B cell (primary cell): Measurements from ENCODE around the gene COL17A1. TPM values are rescaled to one million over a fixed set of nuclear protein-coding genes. Genes with fewer than 3 reads are reported as not detected.

Source experiments
- ATAC-seq: fragments of 200-7000 bp; cut with Tn5 transposase; one replicate; pipeline ENCODE4 v1.10.0; 2021; ENCODE audit warnings: low read depth, mild to moderate bottlenecking, moderate number of reproducible peaks, moderate library complexity
- CTCF ChIA-PET: fragments of 350-600 bp; sonication (Branson Sonifier 250); formaldehyde crosslinking; loops from one replicate; lab custom pipeline; 2021; ENCODE audit warnings: antibody characterized with exemption, inconsistent platforms; lab: Charles Lee
- POLR2A ChIA-PET: fragments of 350-600 bp; sonication (Branson Sonifier 250); formaldehyde crosslinking; loops from one replicate; lab custom pipeline; 2021; ENCODE audit warnings: antibody characterized with exemption; lab: Charles Lee
- DNase-seq: peaks from one replicate; pipeline ENCODE4 v3.0.0; 2013
- H2AFZ ChIP-seq: 2 replicates; pipeline ENCODE4 v1.6.1; 2012; ENCODE audit warnings: mild to moderate bottlenecking, low read depth, low read length; ENCODE audit not compliant: insufficient read depth, poor library complexity, severe bottlenecking
- H3K27ac ChIP-seq, 2 donors: 1 replicate in 1 of 2; 2 replicates in 1 of 2; pipeline ENCODE4 v1.5.1; 2012 to 2013; ENCODE audit warnings: low read length in 2 of 2, mild to moderate bottlenecking in 2 of 2, moderate library complexity in 1 of 2
- H3K27me3 ChIP-seq, 4 experiments: fragments of 200-600 bp in 1 of 4; sonication (generic) in 1 of 4; replicated peaks in 1 of 4; 1 replicate in 2 of 4; 2 replicates in 2 of 4; pipeline versions ENCODE4 v1.6.1 to v1.7.0; 2013 to 2016; ENCODE audit warnings: low read length in 3 of 4, mild to moderate bottlenecking in 2 of 4, mixed read lengths in 1 of 4, moderate library complexity in 1 of 4; ENCODE audit not compliant: insufficient read depth in 4 of 4, control insufficient read depth in 3 of 4; ENCODE audit errors: control extremely low read depth in 1 of 4
- H3K36me3 ChIP-seq, 2 experiments: replicated peaks in 1 of 2; 1 replicate in 1 of 2; 2 replicates in 1 of 2; pipeline versions ENCODE4 v1.6.1 to v1.7.1; 2013; ENCODE audit warnings: low read length in 1 of 2; ENCODE audit not compliant: insufficient read depth in 2 of 2, control insufficient read depth in 1 of 2; ENCODE audit errors: control extremely low read depth in 1 of 2, extremely low read depth in 1 of 2
- H3K4me1 ChIP-seq, 2 donors: fragments of 200-600 bp in 1 of 2; sonication (generic) in 1 of 2; 1 replicate in 1 of 2; 2 replicates in 1 of 2; pipeline versions ENCODE4 v1.5.1 to v1.6.1; 2013 to 2017; ENCODE audit warnings: low read length in 2 of 2; ENCODE audit not compliant: control insufficient read depth in 2 of 2, insufficient read depth in 2 of 2
- H3K4me2 ChIP-seq: replicated peaks from 2 replicates; pipeline ENCODE3; 2012; ENCODE audit warnings: mild to moderate bottlenecking, low read depth, low read length; ENCODE audit not compliant: poor library complexity, severe bottlenecking
- H3K4me3 ChIP-seq, 5 experiments: fragments of 200-600 bp in 1 of 5; sonication (generic) in 1 of 5; 1 replicate in 3 of 5; 2 replicates in 2 of 5; pipeline versions ENCODE4 v1.5.1 to v1.7.0; 2011 to 2016; ENCODE audit warnings: low read length in 4 of 5, mild to moderate bottlenecking in 4 of 5, low read depth in 2 of 5, control low read depth in 1 of 5, moderate library complexity in 1 of 5; ENCODE audit not compliant: insufficient read depth in 1 of 5; ENCODE audit errors: control extremely low read depth in 1 of 5, extremely low read depth in 1 of 5
- H3K79me2 ChIP-seq: fragments of 200-600 bp; sonication (generic); one replicate; pipeline ENCODE4 v1.6.0; 2016; ENCODE audit warnings: low read length; ENCODE audit not compliant: control insufficient read depth, insufficient read depth
- H3K9ac ChIP-seq: fragments of 200-600 bp; sonication (generic); 2 replicates; pipeline ENCODE4 v1.6.1; 2017; ENCODE audit warnings: mild to moderate bottlenecking, low read length, moderate library complexity
- H3K9me3 ChIP-seq, 3 donors: one replicate each; pipeline versions ENCODE4 v1.6.1 to v1.7.1; 2013; ENCODE audit warnings: low read length in 2 of 3; ENCODE audit not compliant: control insufficient read depth in 2 of 3, insufficient read depth in 1 of 3; ENCODE audit errors: control extremely low read depth in 1 of 3
- H4K20me1 ChIP-seq: 2 replicates; pipeline ENCODE4 v1.6.0; 2012; ENCODE audit warnings: mild to moderate bottlenecking, low read length; ENCODE audit not compliant: insufficient read depth, control insufficient read depth, poor library complexity, severe bottlenecking
- H3K27ac Mint-ChIP-seq: one replicate; pipeline ENCODE4 v1.8.0; 2021; ENCODE audit warnings: mixed read lengths
- H3K27me3 Mint-ChIP-seq: one replicate; pipeline ENCODE4 v1.8.0; 2021; ENCODE audit warnings: mixed read lengths
- H3K4me1 Mint-ChIP-seq: one replicate; pipeline ENCODE4 v1.8.0; 2021; ENCODE audit warnings: mixed read lengths
- H3K4me3 Mint-ChIP-seq: one replicate; pipeline ENCODE4 v1.8.0; 2021; ENCODE audit warnings: mixed read lengths
- H3K9me3 Mint-ChIP-seq: one replicate; pipeline ENCODE4 v1.8.0; 2022; ENCODE audit warnings: mixed read lengths; ENCODE audit not compliant: insufficient read depth
- CTCF ChIP-seq: fragments of 200-600 bp; IDR thresholded peaks from one replicate; pipeline ENCODE4 v1.8.0; 2022; ENCODE audit warnings: antibody characterized with exemption, mild to moderate bottlenecking
- EZH2 ChIP-seq: IDR thresholded peaks from 2 replicates; pipeline ENCODE4 v1.6.1; 2012; ENCODE audit warnings: borderline replicate concordance, low read depth, mild to moderate bottlenecking, moderate library complexity, low read length; ENCODE audit not compliant: insufficient read depth, poor library complexity, severe bottlenecking
- WGBS: methylation state at CpG from one replicate; pipeline ENCODE4 v1.1.5; 2013; ENCODE audit warnings: missing lambda C conversion rate; ENCODE audit not compliant: insufficient coverage; 5-methylcytosine and 5-hydroxymethylcytosine counted together
- intact Hi-C: fragments of 100-400 bp; cut with micrococcal nuclease; formaldehyde crosslinking; loops from one replicate; pipeline ENCODE4 v1.10.0; 2022
- polyA plus RNA-seq: library from polyadenylated mRNA; depleted of rRNA; stranded (reverse); fragments of >200 nt; gene quantifications from 2 replicates; pipeline ENCODE4 v1.2.3, GENCODE V29; 2012
- total RNA-seq, 2 donors: library from RNA; stranded (reverse); fragments of 120-200 nt in 1 of 2; gene quantifications; 1 replicate in 1 of 2; 2 replicates in 1 of 2; pipeline versions ENCODE4 v1.2.3 to v1.2.4, GENCODE V29; 2013 to 2022

Gene COL17A1
- total and polyA plus RNA-seq, 2 donors (not counting 1 experiment from before 2014, with no cell fraction given) = not detected

GRCh38 chr10:104049504-104050250, 36.0 kb downstream of the COL17A1 start:
- Histone ChIP-seq H2AFZ (no peak overlapping the region), H3K9me3 (no peaks in the 10 kb centered on the region), H3K79me2 (no peaks in the 10 kb centered on the region), H3K36me3 (no peaks in the 10 kb centered on the region), H3K4me2 (no peak overlapping the region), H3K4me1 (no peaks in the 10 kb centered on the region), H3K27ac (no peak overlapping the region), H3K9ac (no peak overlapping the region), H3K4me3 (no peak overlapping the region), H3K27me3 (peaks cover 0 to 2% (median 0%) of the 10 kb centered on the region in 4 experiments), H4K20me1 (no peaks in the 10 kb centered on the region)
- ChIA-PET CTCF (no interaction called here), POLR2A (no interaction called here)
- TF ChIP-seq EZH2 = no peak
- no peak for TF ChIP-seq CTCF
- intact Hi-C loops = no loop called here
- ATAC-seq (no peak), DNase-seq (no peak)
- H3K27me3 Mint-ChIP-seq = no peaks in the 10 kb centered on the region
- no peak overlapping the region for H3K4me3 Mint-ChIP-seq
- H3K27ac Mint-ChIP-seq = no peak overlapping the region
- no peaks in the 10 kb centered on the region for H3K9me3 Mint-ChIP-seq
- H3K4me1 Mint-ChIP-seq = no peaks in the 10 kb centered on the region
- 76% methylated on average over 5 of the region's 8 CpGs for WGBS

GRCh38 chr10:104046651-104047050, 39.0 kb downstream of the COL17A1 start:
- DNase-seq = no peak
- Histone ChIP-seq H3K27me3 (peaks cover 0 to 2% (median 0%) of the 10 kb centered on the region in 4 experiments), H3K9ac (no peak overlapping the region), H3K4me3 (no peak overlapping the region), H3K4me2 (no peak overlapping the region), H3K36me3 (no peaks in the 10 kb centered on the region), H3K4me1 (no peaks in the 10 kb centered on the region), H3K9me3 (no peaks in the 10 kb centered on the region), H3K27ac (no peak overlapping the region), H2AFZ (no peak overlapping the region), H4K20me1 (no peaks in the 10 kb centered on the region), H3K79me2 (no peaks in the 10 kb centered on the region)
- TF ChIP-seq CTCF = no peak
- TF ChIP-seq EZH2 = no peak
- no peaks in the 10 kb centered on the region for H3K27me3 Mint-ChIP-seq
- WGBS = 93% methylated on average over 6 of the region's 6 CpGs
- H3K27ac Mint-ChIP-seq = no peak overlapping the region
- ATAC-seq = no peak
- H3K4me1 Mint-ChIP-seq = no peaks in the 10 kb centered on the region
- intact Hi-C loops = no loop called here
- H3K9me3 Mint-ChIP-seq = no peaks in the 10 kb centered on the region
- ChIA-PET CTCF (no interaction called here), POLR2A (no interaction called here)
- H3K4me3 Mint-ChIP-seq = no peak overlapping the region
